Suppressor macrophage treated with lipopolysaccharide for 1 hour (primary cell): ENCODE results near the gene WBP4.
A peak's percentile ranks its signal among the peaks of the same experiment; 100 is the strongest.
"Not testable (repeated sequence)": the region's sequence is repeated elsewhere in the genome, so short reads cannot be mapped to it uniquely, and the experiment has no call there.

Source experiments
- DNase-seq, 3 donors: peaks; one replicate each; pipeline ENCODE4 v3.0.0-alpha.2; 2020 to 2022

WBP4 gene

GRCh38 chr13:41085961-41086585 is 24.8 kb downstream of the WBP4 start:
- DNase-seq, result no peak

- not testable (repeated sequence) for DNase-seq
These were observed 34.4 kb downstream of the WBP4 start for GRCh38 chr13:41095681-41096080.

DNA sequence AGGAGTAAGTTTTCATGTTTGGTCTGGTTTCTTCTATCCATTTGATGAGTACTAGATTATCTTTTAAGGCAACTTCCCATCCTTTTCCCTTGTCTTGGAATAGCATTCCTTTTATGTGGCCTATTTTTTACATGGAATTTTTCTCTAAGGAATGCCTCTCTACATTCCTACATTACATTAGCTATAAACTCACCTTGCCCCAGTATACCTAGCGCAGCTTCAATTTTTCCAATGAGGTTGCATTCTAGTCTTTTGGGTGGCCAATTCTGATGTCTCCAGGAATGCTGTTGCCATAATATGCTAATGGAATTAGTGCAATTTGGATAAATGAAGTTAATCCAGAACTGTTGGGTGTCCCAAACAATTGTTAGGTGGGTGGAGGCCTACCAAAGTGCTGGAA is 37.5 kb downstream of the WBP4 start:
- DNase-seq, result no peak

DNA sequence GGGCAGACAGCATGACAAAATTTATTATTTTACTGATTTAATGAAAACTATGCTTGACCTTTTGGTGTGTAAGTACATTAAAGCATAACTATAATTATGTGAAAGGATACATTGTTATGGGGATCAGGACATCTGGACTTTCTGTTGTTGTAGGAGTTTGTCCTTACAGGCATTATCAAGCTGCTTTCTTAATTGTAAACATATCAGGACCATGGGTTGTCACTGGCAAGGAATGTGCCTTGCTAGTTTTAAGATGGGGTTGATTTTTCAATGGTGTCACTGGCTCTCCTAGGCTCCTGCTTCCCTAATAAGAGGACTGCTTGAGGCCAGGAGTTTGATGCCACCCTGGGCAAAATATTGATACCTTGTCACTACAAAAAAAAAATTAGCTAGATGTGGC is 38.7 kb downstream of the WBP4 start:
- DNase-seq, result no peak

DNA sequence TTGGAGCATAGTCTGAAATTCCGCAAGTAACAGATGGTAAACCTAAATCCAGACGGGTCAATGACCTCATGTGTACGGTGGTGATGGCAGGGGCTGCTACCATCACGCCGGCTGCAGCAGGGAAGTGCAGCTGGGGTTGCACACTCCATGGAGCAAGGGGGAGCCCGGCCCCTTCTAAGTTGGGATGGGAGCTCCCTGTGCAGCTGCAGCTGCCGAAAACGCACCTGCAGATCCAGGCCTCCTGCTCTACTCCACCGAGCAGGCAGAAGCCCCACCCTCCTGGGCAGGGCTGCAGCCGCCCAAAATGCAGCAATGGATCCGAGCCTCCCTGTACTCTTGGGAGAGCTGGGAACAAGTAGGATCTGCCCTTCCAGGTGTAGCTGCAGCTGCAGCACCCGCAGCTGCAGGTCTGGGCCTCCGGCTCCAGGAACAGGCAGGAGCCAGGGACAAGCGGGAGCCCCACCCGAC is 45.8 kb downstream of the WBP4 start:
- no peak for DNase-seq

GRCh38 chr13:41107584-41108014 is 46.3 kb downstream of the WBP4 start:
- no peak for DNase-seq

DNA sequence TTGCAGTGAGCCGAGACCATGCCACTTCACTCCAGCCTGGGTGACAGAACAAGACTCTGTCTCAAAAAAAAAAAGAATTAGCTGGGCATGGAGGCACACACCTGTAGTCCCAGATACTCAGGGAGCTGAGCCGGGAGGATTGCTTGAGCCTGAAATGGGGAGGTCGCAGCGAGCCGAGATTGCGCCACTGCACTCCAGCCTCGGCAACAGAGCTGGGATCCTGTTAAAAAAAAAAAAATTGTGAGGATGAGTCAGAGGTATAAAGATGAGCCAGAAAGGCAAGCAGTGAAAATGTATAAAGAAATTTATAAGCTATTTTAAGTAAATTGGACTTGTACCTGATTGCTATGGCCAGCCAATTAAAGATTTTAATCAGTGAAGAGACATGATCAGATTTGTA is 50.1 kb downstream of the WBP4 start:
- no peak for DNase-seq

GRCh38 chr13:41117869-41118268 is 56.6 kb downstream of the WBP4 start:
- no peak for DNase-seq

GRCh38 chr13:41122838-41123237 is 61.5 kb downstream of the WBP4 start:
- DNase-seq, result no peak

DNA sequence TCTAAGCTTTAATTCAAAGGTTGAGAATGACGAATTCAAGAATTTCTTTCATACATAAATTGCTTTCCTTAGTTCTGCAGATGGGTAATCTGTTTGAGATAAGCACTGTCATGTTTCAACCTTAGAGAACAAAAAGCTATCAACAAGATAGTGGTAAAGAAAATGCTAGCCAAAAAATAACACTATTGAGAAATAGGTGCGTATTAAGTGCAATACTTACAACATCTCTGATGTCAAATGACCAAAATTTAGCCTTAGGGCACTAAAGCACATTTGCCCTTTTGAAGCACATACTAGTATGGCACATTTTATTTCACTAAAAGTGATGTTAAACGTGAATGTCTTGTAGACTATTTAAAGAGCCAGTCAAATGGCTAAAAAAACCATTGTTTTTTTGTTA is 66.4 kb downstream of the WBP4 start:
- DNase-seq, result no peak

DNA sequence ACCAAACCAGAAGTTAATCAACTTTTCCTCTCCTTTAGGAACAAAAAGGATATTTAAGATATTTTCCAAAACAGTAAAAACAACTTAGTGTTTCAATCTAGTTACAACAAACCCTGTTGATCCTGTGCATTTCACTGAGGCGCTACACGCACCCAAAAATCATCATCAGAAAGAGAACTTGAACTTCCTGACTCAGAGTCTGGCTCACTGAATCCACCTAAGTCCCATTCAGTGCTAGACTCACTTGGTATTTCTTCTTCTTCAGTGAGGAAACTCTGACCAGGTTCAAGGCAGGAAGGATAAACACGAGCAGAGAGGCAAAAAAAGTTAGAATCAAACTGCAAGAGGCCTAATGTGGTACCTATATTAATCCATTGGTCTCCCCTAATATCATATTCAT is 69.0 kb downstream of the WBP4 start:
- peak in 1 of 3 donors; percentile 14 for DNase-seq

DNA sequence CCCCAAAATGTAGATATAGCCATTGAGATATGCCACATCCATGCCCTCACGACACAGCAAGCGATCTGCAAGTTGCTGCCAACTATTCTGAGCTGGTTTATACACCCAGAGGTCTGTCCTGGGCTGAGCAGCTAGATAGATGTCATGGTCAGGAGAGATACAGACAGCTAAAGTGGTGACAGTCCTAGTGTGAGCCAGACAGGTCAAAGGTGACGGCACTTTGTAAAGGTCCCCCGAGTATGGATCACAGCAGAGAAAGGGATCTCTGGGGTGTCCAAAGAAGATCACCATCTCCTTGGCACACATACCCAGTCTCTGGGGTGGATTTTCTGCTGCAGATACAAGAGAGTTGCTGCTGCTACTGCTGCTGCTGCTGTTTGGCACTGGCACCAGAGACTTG is 69.9 kb downstream of the WBP4 start:
- not testable (repeated sequence) for DNase-seq

GRCh38 chr13:41131660-41132511 is 70.6 kb downstream of the WBP4 start:
- DNase-seq, result not testable (repeated sequence)

DNA sequence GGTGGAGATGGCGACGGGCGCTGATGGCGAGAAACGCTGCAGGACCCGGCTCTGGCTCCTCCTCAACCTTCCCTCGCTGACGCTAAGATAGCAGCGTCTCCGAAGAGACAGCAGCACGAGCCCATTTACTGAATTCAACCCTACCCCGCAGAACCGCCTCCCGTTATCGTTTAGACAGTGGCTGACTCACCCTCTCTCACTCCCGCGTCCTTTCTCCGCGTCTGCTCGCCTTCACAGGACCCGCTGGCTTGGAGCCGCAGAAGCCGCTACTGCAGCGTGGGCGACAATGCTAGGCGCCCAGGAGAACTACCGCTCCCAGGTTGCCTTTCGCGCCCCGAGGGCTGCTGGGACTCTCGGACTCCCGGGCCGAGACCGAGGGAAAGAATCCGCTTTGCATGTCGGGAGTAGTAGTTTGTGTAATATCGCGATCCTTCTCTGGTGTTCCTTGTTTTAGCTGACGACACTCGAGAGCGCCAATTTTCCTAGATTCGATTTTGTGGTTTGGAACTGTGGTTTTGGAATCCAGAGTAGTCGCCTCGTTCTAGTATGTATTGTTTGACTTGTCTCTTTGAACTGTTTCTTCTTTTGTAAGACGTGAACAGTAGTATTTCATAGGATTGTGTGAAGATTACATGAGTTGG is 71.3 kb downstream of the WBP4 start, which contains the start of gene KBTBD6:
Gene KBTBD6, minus strand, starts transcription at position 291 of the 641 bp plus-strand sequence. CDS start 291 bp downstream, outside the sequence.
- peak; percentile 98 to 99 (median 99) for DNase-seq
